K562 (cell line): ENCODE measurements around the gene PACS2. TPM values are rescaled to one million over a fixed set of nuclear protein-coding genes. Genes with fewer than 3 reads are reported as not detected.

Experiments used
- ATAC-seq: fragments of 200-7000 bp; cut with Tn5 transposase; 3 replicates; pipeline ENCODE4 v1.9.1; 2020; ENCODE audit warnings: moderate library complexity
- BruUV-seq: library from RNA; stranded (reverse); fragments of 400-500 nt; replicated peaks from 2 replicates; lab custom pipeline; 2021; lab: Mats Ljungman, UMichigan
- CTCF ChIA-PET: fragments of 300-600 bp; formaldehyde crosslinking; extraction: SDS; loops from one replicate; lab custom pipeline; 2021; ENCODE audit warnings: low intra/inter-chr PET ratio; lab: Yijun Ruan, JAX
- POLR2A ChIA-PET: fragments of 300-600, 350-650 bp; sonication (Branson Sonifier 250); formaldehyde crosslinking; extraction: SDS; loops from one replicate; lab custom pipeline; 2021; ENCODE audit warnings: antibody characterized with exemption, inconsistent platforms; lab: Yijun Ruan, JAX
- DNase-seq, 4 experiments: peaks; one replicate each; pipeline versions ENCODE4 v3.0.0 to v3.0.0-alpha.2; 2011 to 2018; ENCODE audit warnings: low spot score in 3 of 4, mixed read lengths in 3 of 4; ENCODE audit errors: extremely low read depth in 1 of 4
- FAIRE-seq: peaks from 2 replicates; lab custom pipeline; 2011; peaks lifted over from hg19 to GRCh38; lab: Jason Lieb, UNC
- H2AFZ ChIP-seq: 2 replicates; pipeline ENCODE4 v1.6.0; 2011; ENCODE audit warnings: low read depth, low read length, control low read depth, inconsistent platforms
- H3K27ac ChIP-seq: fragments of 200-600 bp; 3 replicates; pipeline ENCODE4 v1.8.0; 2011; ENCODE audit warnings: low read depth, mild to moderate bottlenecking, control low read depth, inconsistent platforms, low read length, moderate library complexity, mixed read lengths; ENCODE audit errors: extremely low read depth
- H3K27me3 ChIP-seq, 2 experiments: fragments of 300-600 bp in 1 of 2; 2 replicates in 1 of 2; 3 replicates in 1 of 2; pipeline versions ENCODE4 v1.6.0 to v1.8.0; 2011; ENCODE audit warnings: inconsistent platforms in 2 of 2, low read length in 2 of 2, mild to moderate bottlenecking in 1 of 2, mixed read lengths in 1 of 2, moderate library complexity in 1 of 2; ENCODE audit not compliant: control insufficient read depth in 2 of 2, insufficient read depth in 2 of 2
- H3K36me3 ChIP-seq: fragments of 300-600 bp; 3 replicates; pipeline ENCODE4 v1.8.0; 2011; ENCODE audit warnings: mild to moderate bottlenecking, low read length, inconsistent platforms; ENCODE audit not compliant: control insufficient read depth, insufficient read depth
- H3K4me1 ChIP-seq, 2 experiments: fragments of 200-600 bp in 1 of 2; replicated peaks in 1 of 2; 2 replicates in 1 of 2; 3 replicates in 1 of 2; pipeline versions ENCODE4 v1.5.1 to v1.8.0; 2011; ENCODE audit warnings: inconsistent platforms in 2 of 2, low read length in 2 of 2, mild to moderate bottlenecking in 1 of 2, mixed read lengths in 1 of 2, moderate library complexity in 1 of 2; ENCODE audit not compliant: control insufficient read depth in 2 of 2, insufficient read depth in 2 of 2
- H3K4me2 ChIP-seq: 2 replicates; pipeline ENCODE4 v1.6.1; 2011; ENCODE audit warnings: low read length, control low read depth, inconsistent platforms, mixed read lengths; ENCODE audit not compliant: insufficient read depth
- H3K4me3 ChIP-seq: fragments of 200-600 bp; sonication (generic), shearing (Covaris generic); 2 replicates; pipeline ENCODE4 v1.5.1; 2016; ENCODE audit warnings: control low read depth, inconsistent platforms
- H3K79me2 ChIP-seq: fragments of 200-600 bp; 3 replicates; pipeline ENCODE4 v1.8.0; 2011; ENCODE audit warnings: low read length, inconsistent platforms; ENCODE audit not compliant: control insufficient read depth, insufficient read depth
- H3K9ac ChIP-seq, 2 experiments: 2 replicates each; pipeline versions ENCODE4 v1.6.0 to v1.6.1; 2011; ENCODE audit warnings: low read depth in 2 of 2, low read length in 2 of 2, control low read depth in 1 of 2, inconsistent platforms in 1 of 2, mild to moderate bottlenecking in 1 of 2, mixed read lengths in 1 of 2; ENCODE audit not compliant: insufficient read depth in 1 of 2
- H3K9me1 ChIP-seq: one replicate; pipeline ENCODE4 v1.6.0; 2011; ENCODE audit warnings: inconsistent platforms, mild to moderate bottlenecking, low read length, moderate library complexity; ENCODE audit not compliant: control insufficient read depth, insufficient read depth
- H3K9me3 ChIP-seq: replicated peaks from 2 replicates; pipeline ENCODE4 v1.5.1; 2011; ENCODE audit warnings: low read depth, low read length, inconsistent platforms; ENCODE audit not compliant: control insufficient read depth, insufficient read depth
- H4K20me1 ChIP-seq: replicated peaks from 2 replicates; pipeline ENCODE4 v1.6.1; 2011; ENCODE audit warnings: low read length, inconsistent platforms, mixed read lengths; ENCODE audit not compliant: control insufficient read depth, insufficient read depth
- ESRRA ChIP-seq: fragments of 450-650 bp; IDR thresholded peaks from 2 replicates; pipeline ENCODE4 v1.6.1; 2014; ENCODE audit warnings: low read depth, mild to moderate bottlenecking, moderate library complexity, borderline replicate concordance
- KDM5B ChIP-seq: fragments of 200-600 bp; sonication (generic); IDR thresholded peaks from 2 replicates; pipeline ENCODE4 v1.6.1; 2012; ENCODE audit warnings: low read depth, mild to moderate bottlenecking, moderate library complexity, low read length, control low read depth, inconsistent platforms; ENCODE audit not compliant: insufficient replicate concordance
- SMARCA5 ChIP-seq: fragments of 450-650 bp; IDR thresholded peaks from 2 replicates; pipeline ENCODE4 v1.6.1; 2016
- TBP ChIP-seq: optimal IDR thresholded peaks from 2 replicates; pipeline ENCODE3; 2011; ENCODE audit warnings: low read depth, low read length, improper control_type of control experiment
- TFE3 ChIP-seq: fragments of 450-650 bp; formaldehyde crosslinking; IDR thresholded peaks from 2 replicates; pipeline ENCODE4 v1.4.0; 2020; ENCODE audit warnings: mild to moderate bottlenecking, mixed read lengths
- ZC3H8 ChIP-seq: fragments of 450-650 bp; IDR thresholded peaks from 2 replicates; pipeline ENCODE4 v1.6.1; 2017
- ZNF384 ChIP-seq: IDR thresholded peaks from 2 replicates; pipeline ENCODE4 v1.6.1; 2012; ENCODE audit warnings: low read depth, low read length, improper control_type of control experiment
- ZNF76 ChIP-seq: fragments of 250-450 bp; sonication (Bioruptor Pico); IDR thresholded peaks from 2 replicates; pipeline ENCODE4 v1.4.0; 2020; ENCODE audit warnings: mild to moderate bottlenecking, moderate library complexity, borderline replicate concordance
- ZNF77 ChIP-seq: fragments of 250-450 bp; sonication (Bioruptor Pico); IDR thresholded peaks from 2 replicates; pipeline ENCODE4 v1.5.0; 2020
- ZZZ3 ChIP-seq: fragments of 450-650 bp; IDR thresholded peaks from 2 replicates; pipeline ENCODE4 v1.6.1; 2016; ENCODE audit warnings: antibody characterized with exemption, mild to moderate bottlenecking, moderate library complexity
- WGBS: fragments of 100-300 bp; shearing (Covaris generic); methylation state at CpG from one replicate; pipeline ENCODE4 v1.1.6; 2016; ENCODE audit warnings: low coverage, mixed read lengths; ENCODE audit not compliant: insufficient coverage; ENCODE audit errors: missing lambda C conversion rate; 5-methylcytosine and 5-hydroxymethylcytosine counted together
- in situ Hi-C: fragments of 300-500 bp; cut with MboI; formaldehyde crosslinking; loops from 4 replicates; pipeline ENCODE4 v1.15.0; 2018; ENCODE audit warnings: inconsistent platforms, mixed read lengths
- intact Hi-C: fragments of 100-400 bp; cut with micrococcal nuclease; formaldehyde crosslinking; loops from 2 replicates; pipeline ENCODE4 v1.14.2; 2022
- polyA plus RNA-seq, 8 experiments: library from polyadenylated mRNA; depleted of rRNA in 4 of 8; stranded (reverse) in 5 of 8; unstranded in 3 of 8; fragments of >200 nt; fragmentation: Nextera tagmentation in 2 of 8; fragmentation: Illumina TruSeq in 1 of 8; extraction: Ambion mirVana in 2 of 8; extraction: Trizol in 1 of 8; gene quantifications; 2 replicates each; pipeline versions ENCODE4 v1.2.1 to v1.2.3, GENCODE V29; 2011 to 2014; ENCODE audit warnings: inconsistent platforms in 1 of 8, missing spikeins in 1 of 8
- total RNA-seq, 7 experiments: library from RNA; depleted of rRNA in 6 of 7; stranded (reverse); fragments of >200 nt in 6 of 7; fragmentation: Illumina TruSeq in 2 of 7; extraction: Trizol in 2 of 7; gene quantifications; 2 replicates each; pipeline versions ENCODE4 v1.2.1 to v1.2.3, GENCODE V29; 2011 to 2021; ENCODE audit warnings: low replicate concordance in 1 of 7
- TF ChIP-seq, protein P1 (sequence below): IDR thresholded peaks from 2 replicates; pipeline ENCODE4 v1.6.1; 2016; ENCODE audit warnings: missing genetic modification characterization, missing compliant biosample characterization

PACS2 gene
- total and polyA plus RNA-seq, 9 of the 15 experiments (the other 6 are each of a cell fraction or from before 2014, with no cell fraction given) = 0.11 to 20.8 (median 9.9) TPM

DNA sequence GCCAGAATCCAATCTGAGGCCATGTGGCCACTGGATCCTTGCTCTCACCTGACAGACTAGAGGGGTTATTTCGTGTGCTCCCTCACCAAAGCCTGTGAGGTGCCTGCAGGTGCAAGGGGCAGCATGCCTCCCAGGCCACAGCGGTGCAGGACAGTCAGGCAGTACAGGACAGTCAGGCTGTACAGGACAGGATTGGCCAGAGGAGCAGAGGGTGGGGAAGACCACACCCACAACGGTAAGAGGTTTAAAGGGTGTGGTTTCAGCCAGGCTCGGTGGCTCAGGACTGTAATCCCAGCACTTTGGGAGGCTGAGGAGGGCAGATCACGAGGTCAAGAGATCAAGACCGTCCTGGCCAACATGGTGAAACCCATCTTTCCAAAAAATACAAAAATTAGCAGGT, 10.6 kb upstream of the PACS2 start:
- no peak overlapping the region for H3K4me3 ChIP-seq
- CTCF ChIA-PET = interaction anchor here (0.6 kb wide), 1 partner anchor 477 kb away, joined by 3 read pairs; no protein-coding TSS in a partner anchor
- H3K79me2 ChIP-seq = peaks cover 15% of the 10 kb centered on the region
- FAIRE-seq = peak; percentile 92
- peak; percentile 54 for ATAC-seq
- peaks cover 4 to 29% of the 10 kb centered on the region in 2 experiments; a peak in 4 of 5 replicates for H3K4me1 ChIP-seq
- POLR2A ChIA-PET = interaction anchor here (1.1 kb wide), 1 partner anchor 23 kb away, joined by 3 read pairs; no protein-coding TSS in a partner anchor
- no peaks in the 10 kb centered on the region for H3K27me3 ChIP-seq
- intact Hi-C loops = no loop called here
- no peaks in the 10 kb centered on the region for H3K36me3 ChIP-seq
- peak overlapping the region in 1 of 2 experiments; percentile 56; a peak in 1 of 4 replicates for H3K9ac ChIP-seq
- no peaks in the 10 kb centered on the region for H4K20me1 ChIP-seq
- H2AFZ ChIP-seq = 0 out of 2 replicates have a peak overlapping the region, but pooled peaks have one; percentile 39
- TF ChIP-seq ZNF384 (no peak), ZNF77 (CRISPR knock-in tag) (no peak), ZZZ3 (no peak), TBP (peak; percentile 53), ESRRA (0 out of 2 replicates have a peak, but pooled peaks have one; percentile 17), ZC3H8 (no peak), TFE3 (CRISPR knock-in tag) (peak; percentile 18; the same call in 1 of the 2 replicates), KDM5B (no peak), SMARCA5 (no peak), ZNF76 (CRISPR knock-in tag) (no peak)
- TF ChIP-seq, protein P1, sequence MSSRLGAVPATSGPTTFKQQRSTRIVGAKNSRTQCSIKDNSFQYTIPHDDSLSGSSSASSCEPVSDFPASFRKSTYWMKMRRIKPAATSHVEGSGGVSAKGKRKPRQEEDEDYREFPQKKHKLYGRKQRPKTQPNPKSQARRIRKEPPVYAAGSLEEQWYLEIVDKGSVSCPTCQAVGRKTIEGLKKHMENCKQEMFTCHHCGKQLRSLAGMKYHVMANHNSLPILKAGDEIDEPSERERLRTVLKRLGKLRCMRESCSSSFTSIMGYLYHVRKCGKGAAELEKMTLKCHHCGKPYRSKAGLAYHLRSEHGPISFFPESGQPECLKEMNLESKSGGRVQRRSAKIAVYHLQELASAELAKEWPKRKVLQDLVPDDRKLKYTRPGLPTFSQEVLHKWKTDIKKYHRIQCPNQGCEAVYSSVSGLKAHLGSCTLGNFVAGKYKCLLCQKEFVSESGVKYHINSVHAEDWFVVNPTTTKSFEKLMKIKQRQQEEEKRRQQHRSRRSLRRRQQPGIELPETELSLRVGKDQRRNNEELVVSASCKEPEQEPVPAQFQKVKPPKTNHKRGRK (tag) = no peak
- in situ Hi-C loops = no loop called here
- peaks cover 2% of the 10 kb centered on the region; the same call in 1 of the 2 replicates for H3K9me3 ChIP-seq
- 0% methylated on average over 3 of the region's 6 CpGs for WGBS
- DNase-seq = peak in 2 of 4 experiments; percentile 31 to 58
- H3K27ac ChIP-seq = no peak overlapping the region
- no peaks in the 10 kb centered on the region for H3K9me1 ChIP-seq
- no peak overlapping the region for H3K4me2 ChIP-seq
- BruUV-seq = no TSS peak
